Measurements from ENCODE around the gene STAT5B.

- TF ChIP-seq EZH2 (IDR thresholded peaks at IDR 0.05; ENCODE audit: low read depth, low read length, severe bottlenecking) (no peak), EP300 (IDR thresholded peaks at IDR 0.05; ENCODE audit: borderline replicate concordance in 1 of 2, low read depth in 2 of 2, low read length in 2 of 2) (no peak), POLR2AphosphoS5 (IDR thresholded peaks at IDR 0.05; ENCODE audit: low read depth, low read length) (no peak), CTCF (IDR thresholded peaks at IDR 0.05; ENCODE audit: control extremely low read depth in 1 of 3, insufficient read depth in 1 of 3, low read depth in 1 of 3, low read length in 3 of 3) (no peak), TAF7 (optimal IDR thresholded peaks at IDR 0.05; ENCODE audit: borderline replicate concordance, low read depth, low read length) (no peak), ATF3 (IDR thresholded peaks at IDR 0.05; ENCODE audit: insufficient read depth, low read depth, low read length) (no peak), CHD1 (IDR thresholded peaks at IDR 0.05; ENCODE audit: low read depth, low read length) (no peak), SIN3A (conservative IDR thresholded peaks at IDR 0.05 in 1 of 2, IDR thresholded peaks at IDR 0.05 in 1 of 2; ENCODE audit: low read depth in 1 of 2, low read length in 2 of 2) (no peak), JUND (IDR thresholded peaks at IDR 0.05; ENCODE audit: low read length) (no peak), NRF1 (IDR thresholded peaks at IDR 0.05; ENCODE audit: low read depth, low read length) (no peak), BCL11A (IDR thresholded peaks at IDR 0.05; ENCODE audit: low read depth in 2 of 2, low read length in 2 of 2) (no peak)
Observed at GRCh38 chr17:42308446-42308845, 32.3 kb upstream of the STAT5B start.

Data from H1 (cell line).